ENCODE results near the gene HSPB6. TPM values are rescaled to one million over a fixed set of nuclear protein-coding genes. Genes with fewer than 3 reads are reported as not detected.

HSPB6 gene
- polyA plus RNA-seq, 1 donor (not counting 4 experiments of a cell fraction or from before 2014, with no cell fraction given): not detected

DNA sequence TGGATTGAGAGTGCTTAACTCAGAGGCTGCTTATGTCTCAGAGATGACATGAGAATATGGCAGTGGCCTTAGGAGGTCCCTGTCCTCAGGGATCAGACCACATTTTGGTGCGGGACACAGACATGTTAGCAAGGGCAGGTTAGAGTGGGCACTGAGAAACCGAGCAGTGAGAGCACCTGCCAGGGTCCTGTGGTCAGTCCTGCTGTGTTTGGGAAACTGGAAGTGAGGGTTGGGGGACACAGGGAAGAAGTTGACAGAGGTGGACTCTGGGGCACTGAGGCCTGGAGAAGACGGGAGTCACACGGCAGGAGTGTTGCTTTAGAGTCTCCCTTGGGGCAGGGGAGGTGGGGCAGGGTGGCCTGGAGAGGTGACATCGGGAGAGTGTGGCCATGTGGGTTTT lies 21.9 kb downstream of the HSPB6 start:
- FAIRE-seq (no peak), DNase-seq (ENCODE audit: low read depth, low spot score) (no peak)
- H3K36me3 ChIP-seq (ENCODE audit: control insufficient read depth in 2 of 2, extremely low read depth in 1 of 2, insufficient read depth in 2 of 2, low read length in 2 of 2): peaks cover 55 to 66% of the 10 kb centered on the region in 2 experiments
- H3K9me1 ChIP-seq (ENCODE audit: control insufficient read depth, extremely low read depth, insufficient read depth, low read length): no peaks in the 10 kb centered on the region
- no peak overlapping the region for H2AFZ ChIP-seq (ENCODE audit: control insufficient read depth, low read length)
- dilution Hi-C loops (cut with MboI; ENCODE audit: extremely low pct_ligation_motif_present, low sequenced_read_pairs): no loop called here
- H3K4me2 ChIP-seq (ENCODE audit: control insufficient read depth, extremely low read depth, insufficient read depth, low read depth, low read length): no peak overlapping the region
- no peak for TF ChIP-seq EZH2 (IDR thresholded peaks at IDR 0.05; ENCODE audit: low read length)
- TF ChIP-seq, protein P1, sequence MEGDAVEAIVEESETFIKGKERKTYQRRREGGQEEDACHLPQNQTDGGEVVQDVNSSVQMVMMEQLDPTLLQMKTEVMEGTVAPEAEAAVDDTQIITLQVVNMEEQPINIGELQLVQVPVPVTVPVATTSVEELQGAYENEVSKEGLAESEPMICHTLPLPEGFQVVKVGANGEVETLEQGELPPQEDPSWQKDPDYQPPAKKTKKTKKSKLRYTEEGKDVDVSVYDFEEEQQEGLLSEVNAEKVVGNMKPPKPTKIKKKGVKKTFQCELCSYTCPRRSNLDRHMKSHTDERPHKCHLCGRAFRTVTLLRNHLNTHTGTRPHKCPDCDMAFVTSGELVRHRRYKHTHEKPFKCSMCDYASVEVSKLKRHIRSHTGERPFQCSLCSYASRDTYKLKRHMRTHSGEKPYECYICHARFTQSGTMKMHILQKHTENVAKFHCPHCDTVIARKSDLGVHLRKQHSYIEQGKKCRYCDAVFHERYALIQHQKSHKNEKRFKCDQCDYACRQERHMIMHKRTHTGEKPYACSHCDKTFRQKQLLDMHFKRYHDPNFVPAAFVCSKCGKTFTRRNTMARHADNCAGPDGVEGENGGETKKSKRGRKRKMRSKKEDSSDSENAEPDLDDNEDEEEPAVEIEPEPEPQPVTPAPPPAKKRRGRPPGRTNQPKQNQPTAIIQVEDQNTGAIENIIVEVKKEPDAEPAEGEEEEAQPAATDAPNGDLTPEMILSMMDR (optimal IDR thresholded peaks at IDR 0.05 in 1 of 3, IDR thresholded peaks at IDR 0.05 in 1 of 3, conservative IDR thresholded peaks at IDR 0.05 in 1 of 3; ENCODE audit: extremely low read depth in 1 of 3, insufficient read depth in 2 of 3, low read length in 3 of 3): no peak
- H3K4me3 ChIP-seq (ENCODE audit: control insufficient read depth in 2 of 3, extremely low read depth in 1 of 3, insufficient read depth in 2 of 3, low read depth in 1 of 3, low read length in 3 of 3): no peak overlapping the region
- H3K79me2 ChIP-seq (ENCODE audit: control insufficient read depth, insufficient read depth, low read length): peaks cover 2% of the 10 kb centered on the region
- no peaks in the 10 kb centered on the region for H3K4me1 ChIP-seq (ENCODE audit: control insufficient read depth, extremely low read depth, insufficient read depth, low read length)
- H4K20me1 ChIP-seq (ENCODE audit: control insufficient read depth, extremely low read depth, insufficient read depth, low read length): peaks cover 6% of the 10 kb centered on the region
- H3K27ac ChIP-seq (ENCODE audit: control insufficient read depth, insufficient read depth, low read length): no peak overlapping the region
- no peaks in the 10 kb centered on the region for H3K9me3 ChIP-seq (ENCODE audit: control insufficient read depth, low read depth, low read length)
- H3K27me3 ChIP-seq (ENCODE audit: control insufficient read depth, extremely low read depth, insufficient read depth, low read length): no peaks in the 10 kb centered on the region
- no peak overlapping the region for H3K9ac ChIP-seq (ENCODE audit: control insufficient read depth, extremely low read depth, insufficient read depth, low read length)

DNA sequence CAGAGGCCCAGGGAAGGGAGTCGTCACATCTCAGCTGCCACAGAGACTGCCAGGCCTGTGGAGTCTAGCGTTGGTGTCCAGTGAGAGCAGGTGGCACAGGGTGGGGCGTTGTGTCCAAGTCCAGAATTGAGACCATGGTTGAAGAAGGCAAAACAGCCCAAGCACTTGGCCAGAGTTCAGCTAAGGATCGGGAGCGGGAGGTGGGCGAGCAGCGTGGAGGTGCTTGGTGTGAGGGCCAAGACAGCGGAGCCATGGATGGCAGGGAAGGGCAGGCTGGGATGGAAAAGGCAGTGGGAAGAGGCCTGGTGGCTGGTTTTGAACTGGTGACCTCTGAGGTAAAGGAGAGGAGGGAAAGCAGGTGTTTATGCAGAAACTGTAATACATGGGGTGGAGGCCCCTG lies 22.6 kb downstream of the HSPB6 start:
- DNase-seq (ENCODE audit: low read depth, low spot score) (no peak), FAIRE-seq (no peak)
- H2AFZ ChIP-seq (ENCODE audit: control insufficient read depth, low read length): no peak overlapping the region
- H3K27me3 ChIP-seq (ENCODE audit: control insufficient read depth, extremely low read depth, insufficient read depth, low read length): no peaks in the 10 kb centered on the region
- TF ChIP-seq EZH2 (IDR thresholded peaks at IDR 0.05; ENCODE audit: low read length): no peak
- TF ChIP-seq, protein P1 (optimal IDR thresholded peaks at IDR 0.05 in 1 of 3, IDR thresholded peaks at IDR 0.05 in 1 of 3, conservative IDR thresholded peaks at IDR 0.05 in 1 of 3; ENCODE audit: extremely low read depth in 1 of 3, insufficient read depth in 2 of 3, low read length in 3 of 3): no peak
- dilution Hi-C loops (cut with MboI; ENCODE audit: extremely low pct_ligation_motif_present, low sequenced_read_pairs): no loop called here
- H4K20me1 ChIP-seq (ENCODE audit: control insufficient read depth, extremely low read depth, insufficient read depth, low read length): peaks cover 6% of the 10 kb centered on the region
- H3K4me2 ChIP-seq (ENCODE audit: control insufficient read depth, extremely low read depth, insufficient read depth, low read depth, low read length): no peak overlapping the region
- H3K9ac ChIP-seq (ENCODE audit: control insufficient read depth, extremely low read depth, insufficient read depth, low read length): no peak overlapping the region
- H3K79me2 ChIP-seq (ENCODE audit: control insufficient read depth, insufficient read depth, low read length): peaks cover 2% of the 10 kb centered on the region
- no peak overlapping the region for H3K27ac ChIP-seq (ENCODE audit: control insufficient read depth, insufficient read depth, low read length)
- no peaks in the 10 kb centered on the region for H3K9me1 ChIP-seq (ENCODE audit: control insufficient read depth, extremely low read depth, insufficient read depth, low read length)
- no peaks in the 10 kb centered on the region for H3K4me1 ChIP-seq (ENCODE audit: control insufficient read depth, extremely low read depth, insufficient read depth, low read length)
- H3K36me3 ChIP-seq (ENCODE audit: control insufficient read depth in 2 of 2, extremely low read depth in 1 of 2, insufficient read depth in 2 of 2, low read length in 2 of 2): peaks cover 61 to 71% of the 10 kb centered on the region in 2 experiments
- H3K9me3 ChIP-seq (ENCODE audit: control insufficient read depth, low read depth, low read length): no peaks in the 10 kb centered on the region
- no peak overlapping the region for H3K4me3 ChIP-seq (ENCODE audit: control insufficient read depth in 2 of 3, extremely low read depth in 1 of 3, insufficient read depth in 2 of 3, low read depth in 1 of 3, low read length in 3 of 3)
